Measurements from ENCODE around the gene PPM1N.
"Not testable (repeated sequence)": the region's sequence is repeated elsewhere in the genome, so short reads cannot be mapped to it uniquely, and the experiment has no call there.

Gene PPM1N

DNA sequence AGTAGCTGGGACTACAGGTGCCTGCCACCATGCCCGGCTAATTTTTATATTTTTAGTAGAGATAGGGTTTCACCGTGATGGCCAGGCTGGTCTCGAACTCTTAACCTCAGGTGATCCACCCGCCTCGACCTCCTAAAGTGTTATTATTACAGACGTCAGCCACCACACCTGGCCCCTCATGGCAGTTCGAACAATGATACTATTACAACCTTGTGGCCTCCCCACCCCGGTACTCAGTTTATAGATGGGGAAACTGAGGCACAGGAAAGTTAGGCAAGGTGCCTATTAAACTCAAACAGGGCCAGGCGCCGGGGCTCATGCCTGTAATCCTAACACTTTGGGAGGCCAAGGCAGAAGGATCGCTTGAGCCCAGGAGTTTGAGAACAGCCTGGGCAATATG is 12.1 kb downstream of the PPM1N start:
- not testable (repeated sequence) for DNase-seq

DNA sequence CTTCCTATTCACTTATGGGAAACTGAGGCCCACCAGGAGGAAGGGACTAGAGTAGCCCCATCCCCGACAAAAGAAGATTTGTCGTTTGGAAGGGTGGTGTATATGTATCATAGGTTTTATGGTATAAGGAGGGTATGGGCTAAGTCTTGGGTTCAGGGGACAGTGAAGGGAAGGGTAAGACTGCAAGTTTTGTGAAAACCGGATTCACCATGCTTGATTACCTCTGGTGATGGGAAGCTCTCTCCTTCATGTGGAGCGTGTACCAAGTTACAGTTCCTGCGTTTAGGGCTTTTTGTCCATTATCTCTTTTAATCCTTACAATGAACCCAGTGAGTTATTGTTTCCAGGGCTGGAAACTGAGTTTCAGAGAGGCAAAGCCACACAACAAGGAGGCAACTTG is 12.8 kb downstream of the PPM1N start:
- no peak for DNase-seq

DNA sequence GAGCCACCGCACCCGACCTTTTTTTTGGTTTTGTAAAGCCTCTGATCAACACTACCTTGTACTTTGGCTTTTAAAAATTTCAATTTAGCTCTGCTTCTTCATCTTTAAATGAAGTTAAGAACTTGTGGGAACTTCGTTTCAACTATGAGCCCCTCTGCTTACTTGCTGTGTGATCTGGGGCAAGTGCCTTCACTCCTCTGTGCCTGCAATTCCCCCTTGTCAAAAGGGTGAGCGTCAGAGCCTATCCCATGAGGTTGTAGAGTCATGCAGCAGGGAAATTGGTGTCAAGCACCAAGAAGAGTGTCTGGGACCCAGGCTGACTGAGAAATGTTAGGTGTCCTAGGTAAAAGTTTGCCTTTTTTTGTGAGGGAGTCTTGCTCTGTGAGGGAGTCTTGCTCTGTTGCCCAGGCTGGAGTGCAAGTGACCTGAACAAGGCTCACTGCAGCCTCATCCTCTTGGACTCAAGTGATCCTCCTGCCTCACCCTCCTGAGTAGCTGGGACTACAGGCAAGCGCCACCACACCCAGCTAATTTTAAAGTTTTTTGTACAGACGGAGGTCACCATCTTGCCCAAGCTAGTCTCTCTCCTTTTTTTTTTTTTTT is 14.7 kb downstream of the PPM1N start:
- DNase-seq: no peak

DNA sequence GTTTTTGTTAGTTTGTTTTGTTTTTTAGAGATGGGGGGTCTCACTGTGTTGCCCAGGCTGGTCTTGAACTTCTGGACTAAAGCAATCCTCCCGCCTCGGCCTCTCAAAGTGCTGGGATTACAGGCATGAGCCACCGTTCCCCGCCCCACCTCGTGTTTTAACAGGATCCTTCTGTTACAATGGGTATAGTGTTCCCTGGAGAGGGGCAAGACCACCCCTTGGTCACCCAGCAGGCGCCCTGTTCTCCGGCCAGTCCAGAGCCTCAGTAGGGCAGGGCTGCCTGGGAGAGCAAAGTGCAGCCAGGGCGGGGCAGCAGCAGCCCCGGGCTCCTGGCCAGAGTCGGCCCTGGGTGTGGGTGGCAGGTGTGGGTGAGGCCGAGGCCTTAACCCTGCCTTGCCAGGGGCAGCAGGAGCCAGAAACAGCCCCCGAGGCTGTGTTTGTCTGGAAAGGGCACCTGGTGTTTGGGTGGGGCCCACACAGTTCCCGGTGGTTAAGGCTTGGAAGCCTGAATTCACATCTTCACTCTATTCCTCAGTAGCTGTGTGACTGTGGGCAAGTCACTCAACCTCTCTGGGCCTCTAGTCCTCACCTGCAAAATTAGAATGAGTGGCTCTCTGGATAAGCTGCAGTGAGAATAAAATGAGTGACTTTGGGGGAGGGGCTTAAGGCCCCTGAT is 16.3 kb downstream of the PPM1N start:
- DNase-seq: no peak

DNA sequence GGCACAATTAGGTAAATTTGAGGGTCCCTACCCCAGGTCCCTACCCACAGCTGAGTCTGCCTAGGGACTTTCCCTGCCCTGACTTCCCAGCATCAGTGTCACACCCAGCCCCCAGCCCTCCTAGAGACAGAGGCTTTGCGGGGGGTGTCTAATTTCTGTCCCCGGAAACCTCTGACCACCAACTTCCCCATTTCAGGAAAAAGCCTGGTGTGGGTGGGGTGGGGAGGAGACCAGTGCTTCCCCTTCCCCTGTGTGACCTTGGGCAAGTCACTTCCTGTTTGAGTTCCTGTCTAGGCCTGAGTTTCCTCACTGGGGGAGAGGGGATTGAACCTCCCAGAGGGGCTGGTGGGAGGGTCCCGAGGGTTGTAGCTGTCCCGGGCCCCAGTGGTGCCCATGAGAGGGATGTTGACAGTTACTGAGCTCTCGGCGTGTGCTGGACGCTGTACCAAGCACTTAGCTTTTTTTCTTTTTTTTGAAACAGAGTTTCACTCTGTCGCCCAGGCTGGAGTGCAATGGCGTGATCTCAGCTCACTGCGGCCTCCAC is 16.9 kb downstream of the PPM1N start:
- DNase-seq: no peak

DNA sequence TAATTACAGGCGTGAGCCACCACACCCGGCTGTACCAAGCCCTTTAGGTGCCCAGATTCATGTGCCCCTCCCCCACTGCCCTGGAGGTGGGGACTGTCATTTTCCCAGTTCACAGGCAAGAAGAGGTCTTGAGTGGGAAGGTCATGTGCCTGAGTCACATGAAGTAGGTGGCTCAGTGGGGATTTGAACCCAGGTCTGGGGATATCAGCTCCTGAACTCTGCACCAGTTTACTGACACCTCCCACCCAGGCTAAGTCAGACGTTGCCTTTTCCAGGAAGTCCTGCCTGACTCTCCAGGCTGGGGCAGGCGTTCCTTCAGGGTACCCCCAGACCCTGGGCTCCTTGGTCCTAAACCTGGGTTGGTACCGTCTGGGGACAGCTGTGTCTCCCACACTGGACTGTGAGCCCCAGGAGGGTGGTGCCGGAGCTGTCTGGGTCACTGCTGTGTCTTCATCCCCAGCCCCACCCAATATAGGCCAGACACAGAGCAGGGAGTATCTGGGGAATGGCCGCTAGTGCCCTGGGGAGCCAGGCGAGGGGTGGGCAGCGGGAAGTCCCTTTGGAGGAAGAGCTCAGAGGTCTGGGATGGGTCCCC is 17.7 kb downstream of the PPM1N start:
- DNase-seq: no peak

DNA sequence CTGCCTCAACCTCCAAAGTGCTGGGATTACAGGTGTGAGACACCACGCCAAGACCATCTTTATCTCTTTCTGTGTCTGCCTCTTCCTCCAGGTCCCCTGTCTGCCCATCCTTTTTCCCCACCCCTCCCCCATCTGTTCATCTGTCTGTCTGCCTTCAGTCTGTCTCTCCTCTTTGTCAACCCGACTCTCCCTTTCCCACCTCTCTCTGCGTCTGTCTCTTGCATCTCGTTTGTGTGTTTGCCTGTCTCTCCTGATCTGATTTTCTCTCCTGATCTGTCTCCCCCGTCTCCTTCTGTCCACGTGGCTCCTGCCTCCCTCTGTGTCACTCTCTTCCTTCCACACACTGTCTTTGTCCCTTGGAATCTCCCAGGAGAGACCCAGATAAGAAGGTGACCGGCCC is 19.0 kb downstream of the PPM1N start:
- no peak for DNase-seq

DNA sequence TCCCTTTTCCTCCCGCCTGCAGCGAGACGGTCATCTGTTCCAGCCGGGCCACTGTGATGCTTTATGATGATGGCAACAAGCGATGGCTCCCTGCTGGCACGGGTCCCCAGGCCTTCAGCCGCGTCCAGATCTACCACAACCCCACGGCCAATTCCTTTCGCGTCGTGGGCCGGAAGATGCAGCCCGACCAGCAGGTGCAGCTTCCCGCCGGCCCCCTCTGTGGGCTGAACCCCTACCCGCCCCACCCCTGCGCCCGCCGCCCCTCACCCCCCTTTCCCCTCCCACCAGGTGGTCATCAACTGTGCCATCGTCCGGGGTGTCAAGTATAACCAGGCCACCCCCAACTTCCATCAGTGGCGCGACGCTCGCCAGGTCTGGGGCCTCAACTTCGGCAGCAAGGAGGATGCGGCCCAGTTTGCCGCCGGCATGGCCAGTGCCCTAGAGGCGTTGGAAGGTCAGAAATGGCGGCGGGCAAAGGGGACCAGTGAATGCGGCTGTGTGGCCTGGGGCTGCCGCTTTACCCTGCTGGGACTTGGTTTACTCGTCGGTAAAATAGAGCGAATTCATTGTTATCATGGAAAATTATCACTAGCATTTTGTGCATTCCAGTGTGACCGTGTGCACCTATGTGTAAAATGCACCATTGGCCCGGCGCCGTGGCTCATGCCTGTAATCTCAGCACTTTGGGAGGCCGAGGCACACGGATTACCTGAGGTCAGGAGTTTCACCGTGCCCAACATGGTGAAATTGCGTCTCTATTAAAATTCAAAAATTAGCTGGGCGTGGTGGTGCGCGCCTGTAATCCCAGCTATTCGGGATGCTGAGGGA is 19.6 kb downstream of the PPM1N start:
- DNase-seq: no peak

DNA sequence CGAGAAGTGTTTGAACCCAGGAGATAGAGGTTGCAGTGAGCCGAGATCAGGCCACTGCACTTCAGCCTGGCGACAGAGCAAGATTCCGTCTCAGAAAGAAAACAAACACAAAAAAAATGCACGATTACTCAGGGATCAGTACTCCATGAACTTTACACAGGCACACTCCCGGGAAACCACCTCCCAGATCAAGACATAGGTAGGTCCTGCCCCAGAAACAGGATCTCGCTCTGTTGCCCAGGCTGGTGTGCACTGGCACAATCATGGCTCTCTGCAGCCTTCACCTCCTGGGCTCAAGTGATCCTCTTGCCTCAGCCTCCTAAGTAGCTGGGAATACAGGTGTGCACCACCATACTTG is 20.2 kb downstream of the PPM1N start:
- DNase-seq: no peak

DNA sequence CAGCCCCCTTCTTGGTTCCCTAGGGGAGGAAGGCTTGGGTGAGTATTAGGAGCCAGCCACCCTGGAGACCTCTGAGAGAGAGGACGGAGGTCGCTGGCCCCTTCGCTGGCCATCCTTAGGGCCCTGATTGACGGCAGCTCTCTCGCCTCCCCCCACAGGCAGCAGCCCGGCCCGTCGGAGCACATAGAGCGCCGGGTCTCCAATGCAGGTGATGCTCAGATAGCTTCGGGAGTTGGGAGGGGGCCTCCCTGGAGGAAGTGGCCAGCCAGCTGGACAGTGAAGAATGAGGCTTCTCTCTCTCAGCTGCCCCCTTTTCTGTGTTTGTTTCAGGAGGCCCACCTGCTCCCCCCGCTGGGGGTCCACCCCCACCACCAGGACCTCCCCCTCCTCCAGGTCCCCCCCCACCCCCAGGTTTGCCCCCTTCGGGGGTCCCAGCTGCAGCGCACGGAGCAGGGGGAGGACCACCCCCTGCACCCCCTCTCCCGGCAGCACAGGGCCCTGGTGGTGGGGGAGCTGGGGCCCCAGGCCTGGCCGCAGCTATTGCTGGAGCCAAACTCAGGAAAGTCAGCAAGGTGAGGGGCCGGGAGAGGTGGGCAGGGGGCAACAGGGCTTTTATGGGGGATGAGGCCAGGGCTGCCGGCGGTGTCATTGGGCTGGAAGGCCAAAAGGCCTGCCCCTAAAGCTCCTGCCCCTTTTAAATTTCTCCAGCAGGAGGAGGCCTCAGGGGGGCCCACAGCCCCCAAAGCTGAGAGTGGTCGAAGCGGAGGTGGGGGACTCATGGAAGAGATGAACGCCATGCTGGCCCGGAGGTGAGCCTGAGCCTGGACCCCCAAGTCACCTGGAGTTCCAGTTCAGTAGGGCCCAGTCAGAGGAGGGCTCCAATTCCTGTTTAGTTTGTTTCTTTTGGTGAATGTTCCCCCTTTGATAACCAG is 24.0 kb downstream of the PPM1N start:
- no peak for DNase-seq

DNA sequence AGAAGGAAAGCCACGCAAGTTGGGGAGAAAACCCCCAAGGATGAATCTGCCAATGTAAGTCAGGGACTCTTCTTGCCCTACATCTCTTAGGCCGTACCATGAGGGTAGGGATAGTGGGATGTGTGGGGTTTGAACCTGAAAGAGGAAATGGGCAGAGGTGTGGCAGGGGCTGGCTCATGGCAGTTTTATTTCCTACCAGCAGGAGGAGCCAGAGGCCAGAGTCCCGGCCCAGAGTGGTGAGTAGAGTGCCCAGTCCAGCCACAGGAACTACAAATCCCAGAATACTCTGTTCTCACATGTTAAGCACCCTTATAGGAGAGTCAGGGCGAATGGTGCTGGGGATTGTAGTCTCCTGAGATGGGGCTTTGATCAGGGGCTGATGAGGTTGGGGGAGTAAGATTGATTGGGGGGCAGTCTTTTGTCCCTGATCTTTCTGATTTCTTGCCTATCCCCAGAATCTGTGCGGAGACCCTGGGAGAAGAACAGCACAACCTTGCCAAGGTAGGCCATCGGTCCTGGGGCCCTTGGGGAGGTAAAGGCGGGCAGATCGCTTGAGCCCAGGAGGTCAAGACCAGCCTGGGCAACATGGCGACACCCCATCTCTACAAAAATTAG is 25.5 kb downstream of the PPM1N start:
- peak; percentile 65 to 69 for DNase-seq

DNA sequence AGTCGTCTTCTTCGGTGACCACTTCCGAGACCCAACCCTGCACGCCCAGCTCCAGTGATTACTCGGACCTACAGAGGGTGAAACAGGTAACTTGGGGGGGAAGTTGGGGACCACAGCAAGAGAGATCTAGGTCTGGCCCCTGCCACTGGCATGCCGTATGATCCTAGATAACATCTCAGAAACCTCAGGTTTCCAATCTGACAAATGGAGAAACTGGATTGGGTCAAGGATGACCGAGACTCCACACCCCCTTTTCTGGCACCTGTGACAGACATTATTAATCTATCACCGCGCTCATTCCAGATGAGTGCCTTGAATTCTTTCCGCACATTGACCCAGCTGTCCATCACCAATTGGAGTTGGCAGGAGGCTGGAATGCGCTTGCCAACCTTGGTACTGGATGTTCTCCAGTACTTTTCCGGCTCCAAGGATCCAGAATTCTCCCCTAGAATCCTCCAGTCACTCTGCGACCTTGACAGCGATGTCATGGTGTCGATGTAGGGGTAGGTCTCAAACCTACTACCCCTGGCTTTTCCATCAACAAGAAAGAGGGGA is 26.4 kb downstream of the PPM1N start:
- DNase-seq: no peak

DNA sequence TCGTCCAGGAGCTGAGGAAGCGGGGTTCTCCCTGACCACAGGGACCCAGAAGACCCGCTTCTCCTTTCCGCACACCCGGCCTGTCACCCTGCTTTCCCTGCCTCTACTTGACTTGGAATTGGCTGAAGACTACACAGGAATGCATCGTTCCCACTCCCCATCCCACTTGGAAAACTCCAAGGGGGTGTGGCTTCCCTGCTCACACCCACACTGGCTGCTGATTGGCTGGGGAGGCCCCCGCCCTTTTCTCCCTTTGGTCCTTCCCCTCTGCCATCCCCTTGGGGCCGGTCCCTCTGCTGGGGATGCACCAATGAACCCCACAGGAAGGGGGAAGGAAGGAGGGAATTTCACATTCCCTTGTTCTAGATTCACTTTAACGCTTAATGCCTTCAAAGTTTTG is 27.9 kb downstream of the PPM1N start:
- DNase-seq: no peak

DNA sequence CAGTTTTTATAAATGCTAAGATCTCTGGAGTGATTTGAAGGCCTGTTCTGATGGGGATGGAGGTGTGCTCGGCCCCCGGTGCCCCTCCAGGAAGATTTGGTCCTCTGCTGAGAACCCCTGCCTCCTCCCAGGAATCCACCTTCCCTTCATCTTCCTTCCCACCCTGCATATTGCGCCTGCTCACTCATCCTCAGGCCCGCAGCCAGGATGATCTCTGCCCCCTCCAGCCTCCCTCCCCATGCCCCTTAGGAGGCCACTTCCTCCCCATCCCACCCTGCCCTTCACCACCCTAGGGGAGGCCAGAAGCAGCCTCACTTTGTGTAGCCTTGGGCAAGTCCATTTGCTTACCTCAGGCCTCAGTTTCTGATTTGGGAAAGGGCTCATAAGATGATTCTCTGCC is 28.7 kb downstream of the PPM1N start:
- no peak for DNase-seq

DNA sequence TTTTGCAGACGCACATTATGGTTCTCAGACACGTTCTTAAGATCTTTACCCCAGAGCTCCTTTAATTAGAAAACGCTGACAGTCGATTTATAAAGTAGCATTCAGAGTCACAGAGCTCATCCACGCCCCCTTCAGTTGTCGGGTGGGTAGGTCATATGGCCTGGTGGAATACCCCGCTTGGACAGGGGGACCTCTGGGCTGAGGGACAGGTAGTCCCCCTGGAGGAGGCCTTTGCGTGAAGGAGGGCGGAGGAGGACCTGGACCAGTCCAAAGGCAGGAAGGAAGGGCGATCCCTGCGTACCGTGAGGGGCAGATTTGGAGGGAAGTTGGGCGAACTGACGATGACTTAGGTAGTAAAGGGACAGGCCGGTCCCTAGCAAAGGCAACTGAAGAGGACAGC is 29.5 kb downstream of the PPM1N start:
- DNase-seq: no peak

DNA sequence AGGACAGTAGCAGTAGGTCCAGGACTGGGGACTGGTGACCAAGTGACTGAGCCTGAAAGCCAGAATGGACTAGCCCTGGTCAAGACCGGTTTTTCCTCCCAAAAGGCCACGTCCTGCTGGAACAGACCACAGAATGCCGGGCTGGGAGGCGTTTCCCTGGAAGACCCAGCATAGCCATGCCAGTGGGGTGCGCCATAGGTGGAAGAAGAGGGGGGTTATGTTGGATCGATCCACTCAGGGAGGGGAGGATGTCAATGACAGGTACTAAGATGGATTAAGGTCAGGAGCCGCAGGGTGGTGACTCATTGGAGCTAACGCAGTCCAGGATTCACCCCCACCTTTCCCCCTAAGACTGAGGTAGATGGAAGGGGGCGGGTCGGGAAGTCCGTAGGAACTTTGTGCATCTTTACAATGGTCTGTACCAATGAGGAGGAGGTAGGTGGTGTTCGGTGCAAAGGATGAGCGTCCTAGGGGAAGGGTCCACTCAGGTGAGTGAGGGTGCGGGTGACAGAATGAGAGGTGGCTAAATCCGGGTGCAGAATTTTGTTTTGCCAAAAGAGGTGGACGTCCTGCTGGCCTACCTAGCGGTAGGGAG is 30.0 kb downstream of the PPM1N start:
- no peak for DNase-seq

DNA sequence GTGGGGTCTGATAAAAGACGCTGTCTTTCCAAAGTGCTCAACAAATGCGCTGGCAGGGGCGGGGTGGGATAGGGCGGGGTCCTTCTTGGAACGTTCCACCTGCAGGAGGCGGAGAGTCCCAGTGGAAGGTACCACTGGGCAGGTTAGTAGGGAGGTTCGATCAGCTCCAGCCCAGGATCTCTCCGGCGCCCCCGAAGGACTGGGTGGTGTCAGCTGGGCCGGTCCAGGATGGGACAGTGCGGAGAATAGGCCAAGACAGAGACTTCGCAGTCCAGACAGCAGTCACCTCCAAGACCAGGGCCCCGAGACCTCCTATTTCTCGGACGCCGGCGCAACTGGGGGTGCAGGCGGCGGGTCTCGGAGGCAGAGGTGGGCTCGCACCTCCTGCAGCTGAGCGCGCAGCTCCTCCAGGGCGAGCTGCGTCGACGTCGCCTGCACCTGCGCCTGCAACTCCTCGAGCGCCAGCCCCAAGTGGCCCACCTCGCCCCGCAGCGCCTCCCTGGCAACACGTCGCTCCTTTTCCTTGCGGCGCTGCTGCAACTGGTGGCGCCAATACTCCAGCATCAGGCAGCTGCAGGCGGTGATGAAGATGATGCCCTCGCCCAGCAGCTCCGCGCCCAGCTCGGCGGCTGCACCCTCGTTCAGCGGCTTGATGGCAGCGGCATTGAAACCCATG is 30.6 kb downstream of the PPM1N start:
- DNase-seq: no peak

DNA sequence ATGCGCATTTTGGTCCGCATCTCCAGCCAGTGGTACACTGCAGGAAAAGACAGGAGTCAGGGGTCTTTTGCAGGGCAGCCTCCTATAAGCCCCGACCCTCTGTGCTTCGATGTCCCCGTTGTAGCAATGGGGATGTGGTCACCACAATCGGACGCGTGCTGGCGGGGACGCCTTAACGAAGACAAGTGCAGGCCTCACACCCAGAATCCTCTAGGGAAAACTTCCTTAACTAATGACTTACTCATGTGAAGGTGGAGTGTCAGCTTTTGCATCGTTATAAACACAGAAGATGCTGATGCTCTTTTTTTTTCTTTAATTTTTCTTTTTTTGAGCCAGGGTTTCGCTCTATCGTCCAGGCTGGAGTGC is 31.2 kb downstream of the PPM1N start:
- no peak for DNase-seq

DNA sequence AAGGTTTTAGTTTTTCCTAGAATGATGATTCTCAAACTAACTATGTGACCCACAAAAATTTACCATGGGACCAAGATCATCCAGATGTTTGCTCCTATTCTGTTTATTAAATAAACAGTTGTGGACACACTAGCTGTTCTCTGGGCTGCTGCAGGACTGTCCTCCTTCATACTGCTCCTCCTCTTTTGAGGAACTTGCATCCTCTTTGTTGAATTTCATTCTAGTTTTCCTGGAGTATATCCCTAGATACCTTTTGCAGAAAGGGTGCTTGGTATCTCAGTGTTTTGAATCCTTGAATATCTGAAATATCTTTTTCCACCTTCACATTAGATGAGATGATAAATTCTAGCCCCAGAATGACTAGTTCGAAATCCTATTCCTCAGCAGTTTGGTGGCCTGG is 33.1 kb downstream of the PPM1N start:
- no peak for DNase-seq

DNA sequence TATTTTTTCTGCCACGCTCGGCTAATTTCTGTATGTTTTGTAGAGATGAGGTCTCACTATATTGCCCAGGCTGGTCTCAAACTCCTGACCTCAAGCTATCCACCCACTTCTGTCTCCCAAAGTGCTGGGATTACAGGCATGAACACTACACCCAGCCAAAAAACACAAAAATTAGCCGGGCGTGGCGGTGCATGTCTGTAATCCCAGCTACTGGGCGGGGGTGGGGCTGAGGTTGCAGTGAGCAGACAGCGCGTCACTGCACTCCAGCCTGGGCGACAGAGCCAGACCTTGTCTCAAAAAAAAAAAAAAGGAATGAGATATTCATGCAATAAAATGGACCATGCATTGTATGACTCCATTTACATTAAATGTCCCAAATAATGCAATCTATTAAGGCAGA is 41.2 kb downstream of the PPM1N start:
- no peak for DNase-seq

DNA sequence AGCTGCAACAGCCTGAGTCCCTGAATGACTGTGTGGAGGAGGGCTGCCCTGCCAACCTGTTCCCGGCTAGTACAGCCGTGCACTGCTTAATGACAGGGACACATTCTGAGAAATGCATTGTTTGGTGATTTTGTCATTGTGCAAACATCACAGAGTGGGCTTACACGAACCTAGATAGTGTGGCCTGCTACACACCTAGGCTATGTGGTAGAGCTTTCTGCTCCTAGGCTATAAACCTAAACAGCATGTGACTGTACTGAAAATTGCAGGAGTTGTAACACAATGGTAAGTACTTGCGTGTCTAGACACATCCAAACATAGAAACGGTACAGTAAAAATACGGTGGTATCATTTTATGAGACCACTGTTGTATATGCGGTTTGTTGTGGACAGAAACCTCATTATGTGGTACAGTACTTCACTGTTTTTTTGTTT is 44.0 kb downstream of the PPM1N start:
- DNase-seq: no peak

Data from stimulated activated CD4-positive, alpha-beta T cell treated with anti-CD3 and anti-CD28 coated beads, Interleukin-2, amount 100 ng/mL, for 48 hours (primary cell).